Retinal pigment epithelial cell (primary cell): ENCODE data around the gene HSPB7.
A peak's percentile ranks its signal among the peaks of the same experiment; 100 is the strongest.

Experiments used
- DNase-seq: peaks from one replicate; pipeline ENCODE4 v3.0.0-alpha.2; 2010; ENCODE audit warnings: low read depth
- H3K4me3 ChIP-seq: 2 replicates; pipeline ENCODE4 v1.5.1; 2011; ENCODE audit warnings: mild to moderate bottlenecking, low read length, control low read depth, moderate library complexity
- TF ChIP-seq, protein P1 (sequence below): conservative IDR thresholded peaks from 2 replicates; pipeline ENCODE4 v1.5.1; 2011; ENCODE audit warnings: low read depth, low read length, control low read depth, inconsistent platforms

Gene HSPB7

DNA sequence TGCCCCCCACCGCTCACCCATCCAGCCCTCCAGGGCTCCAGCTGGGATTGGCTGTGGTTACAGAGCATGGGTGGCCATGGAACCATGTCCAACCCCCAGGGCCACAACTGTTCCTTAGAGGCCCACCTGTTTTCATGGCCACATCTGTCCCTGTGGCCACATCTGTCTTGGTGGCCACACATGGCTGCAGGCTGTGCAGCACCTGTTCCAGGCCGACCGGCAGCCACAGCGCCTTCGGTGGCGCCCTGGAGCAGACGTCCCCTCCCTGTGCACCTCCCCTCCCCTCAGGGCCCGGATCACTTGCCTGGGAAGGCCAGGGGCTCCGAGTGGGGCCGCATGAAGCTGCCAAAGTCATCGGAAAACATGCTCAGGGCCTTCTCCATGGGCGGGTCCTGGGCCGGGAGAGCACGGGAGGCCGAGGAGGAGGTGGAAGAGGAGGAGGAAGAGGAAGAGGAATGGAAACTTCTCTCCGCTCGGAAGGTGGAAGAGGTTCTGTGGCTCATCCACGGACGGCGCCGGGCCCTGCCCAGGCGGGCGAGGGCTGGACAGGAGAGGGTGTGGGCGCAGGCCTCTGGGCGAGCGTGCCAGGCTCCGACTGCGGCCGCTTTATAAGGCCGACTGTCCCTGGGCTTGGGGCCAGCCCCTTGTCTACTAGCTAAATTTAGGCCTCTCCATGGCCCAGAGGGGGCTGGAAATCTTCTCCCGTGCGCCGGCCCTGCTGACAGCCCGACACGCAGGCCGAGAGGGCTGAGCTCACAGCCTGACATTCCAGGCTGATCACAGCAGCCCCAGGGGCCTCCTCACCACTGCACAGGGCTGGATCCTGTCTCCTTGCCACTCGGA is at the start of gene HSPB7:
Gene HSPB7 (minus strand): TSS at position 583 of the 843 bp plus-strand sequence. CDS start 80 bp downstream, at position 503.
- peak; percentile 53 for DNase-seq
- H3K4me3 ChIP-seq: peak within 1 kb of the TSS; percentile 29
- TF ChIP-seq, protein P1, sequence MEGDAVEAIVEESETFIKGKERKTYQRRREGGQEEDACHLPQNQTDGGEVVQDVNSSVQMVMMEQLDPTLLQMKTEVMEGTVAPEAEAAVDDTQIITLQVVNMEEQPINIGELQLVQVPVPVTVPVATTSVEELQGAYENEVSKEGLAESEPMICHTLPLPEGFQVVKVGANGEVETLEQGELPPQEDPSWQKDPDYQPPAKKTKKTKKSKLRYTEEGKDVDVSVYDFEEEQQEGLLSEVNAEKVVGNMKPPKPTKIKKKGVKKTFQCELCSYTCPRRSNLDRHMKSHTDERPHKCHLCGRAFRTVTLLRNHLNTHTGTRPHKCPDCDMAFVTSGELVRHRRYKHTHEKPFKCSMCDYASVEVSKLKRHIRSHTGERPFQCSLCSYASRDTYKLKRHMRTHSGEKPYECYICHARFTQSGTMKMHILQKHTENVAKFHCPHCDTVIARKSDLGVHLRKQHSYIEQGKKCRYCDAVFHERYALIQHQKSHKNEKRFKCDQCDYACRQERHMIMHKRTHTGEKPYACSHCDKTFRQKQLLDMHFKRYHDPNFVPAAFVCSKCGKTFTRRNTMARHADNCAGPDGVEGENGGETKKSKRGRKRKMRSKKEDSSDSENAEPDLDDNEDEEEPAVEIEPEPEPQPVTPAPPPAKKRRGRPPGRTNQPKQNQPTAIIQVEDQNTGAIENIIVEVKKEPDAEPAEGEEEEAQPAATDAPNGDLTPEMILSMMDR: peak; percentile 15

DNA sequence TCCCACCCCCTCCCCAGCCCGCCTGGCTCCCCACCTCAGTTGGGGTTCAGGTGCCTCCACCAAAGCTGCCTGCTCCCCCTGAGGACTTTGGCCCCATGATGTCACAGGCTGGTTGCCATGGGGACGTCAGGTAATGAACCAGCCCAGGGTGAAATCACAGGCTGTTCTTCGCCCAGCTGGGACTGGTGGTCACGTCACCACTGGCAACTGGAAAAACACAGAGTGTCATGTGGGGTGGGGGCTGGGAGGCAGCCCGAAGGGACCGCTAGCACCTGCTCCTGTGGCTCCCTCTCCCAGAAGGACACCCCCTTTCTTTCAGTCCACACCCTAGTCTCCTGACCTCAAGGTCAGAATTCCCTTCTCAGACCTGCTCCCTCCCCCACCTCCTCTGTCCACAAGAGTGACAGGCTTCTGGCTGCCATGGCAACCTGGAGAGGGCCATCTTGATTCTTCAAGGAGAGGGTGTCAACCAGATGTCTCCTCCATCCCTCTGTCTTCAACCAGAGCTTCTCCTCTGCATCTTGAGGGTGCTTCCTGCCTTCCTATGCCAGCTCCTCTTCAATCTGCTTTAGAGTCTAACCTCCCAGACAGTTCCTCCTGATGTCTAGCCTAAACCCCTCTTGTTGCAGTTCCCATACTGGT is 49.4 kb upstream of the HSPB7 start:
- no peak for DNase-seq
- H3K4me3 ChIP-seq: no peak overlapping the region
- TF ChIP-seq, protein P1: no peak

DNA sequence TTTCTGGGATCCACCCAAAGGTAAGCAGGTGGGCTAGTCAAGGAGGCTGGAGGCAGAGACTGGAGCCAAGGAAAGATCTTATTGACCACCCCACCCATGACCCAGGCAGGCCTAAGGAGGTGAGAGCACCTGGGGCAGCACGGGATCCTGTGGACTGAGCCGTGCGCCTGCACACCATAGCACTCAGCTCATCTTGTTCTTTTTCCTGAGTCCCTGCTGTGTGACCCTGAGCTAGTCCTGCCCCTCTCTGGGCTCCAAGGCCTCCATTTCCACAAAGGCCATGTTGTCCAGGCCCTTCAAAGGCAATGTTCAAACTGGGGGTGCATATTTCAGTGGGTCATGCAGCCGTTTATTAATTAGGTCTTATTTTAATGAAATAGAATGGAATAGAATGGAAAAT is 48.4 kb upstream of the HSPB7 start:
- no peak for DNase-seq
- TF ChIP-seq, protein P1: no peak
- no peak overlapping the region for H3K4me3 ChIP-seq

DNA sequence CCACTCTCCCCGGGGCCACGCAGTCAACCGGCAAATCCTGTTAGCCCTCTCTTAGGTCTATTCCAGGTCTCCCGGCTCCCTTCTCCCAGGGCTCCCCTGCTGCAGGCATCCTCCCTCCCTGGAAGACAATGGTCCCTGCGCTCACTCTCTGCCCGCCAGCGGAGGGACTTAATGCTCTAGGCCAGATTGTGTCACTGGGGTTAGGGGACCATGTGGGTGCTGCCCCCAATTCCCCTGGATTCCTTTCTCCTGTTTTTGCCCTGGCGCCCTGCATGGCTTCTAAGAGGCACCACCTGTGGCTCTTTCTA is 47.4 kb upstream of the HSPB7 start:
- no peak for DNase-seq
- TF ChIP-seq, protein P1: no peak
- H3K4me3 ChIP-seq: no peak overlapping the region

GRCh38 chr1:16064536-16065268 is 46.9 kb upstream of the HSPB7 start:
- TF ChIP-seq, protein P1: no peak
- no peak for DNase-seq
- H3K4me3 ChIP-seq: no peak overlapping the region

GRCh38 chr1:16063921-16064320 is 46.1 kb upstream of the HSPB7 start:
- no peak for DNase-seq
- H3K4me3 ChIP-seq: no peak overlapping the region
- TF ChIP-seq, protein P1: no peak
